ENCODE data around the gene ZFR2.

ZFR2 gene

DNA sequence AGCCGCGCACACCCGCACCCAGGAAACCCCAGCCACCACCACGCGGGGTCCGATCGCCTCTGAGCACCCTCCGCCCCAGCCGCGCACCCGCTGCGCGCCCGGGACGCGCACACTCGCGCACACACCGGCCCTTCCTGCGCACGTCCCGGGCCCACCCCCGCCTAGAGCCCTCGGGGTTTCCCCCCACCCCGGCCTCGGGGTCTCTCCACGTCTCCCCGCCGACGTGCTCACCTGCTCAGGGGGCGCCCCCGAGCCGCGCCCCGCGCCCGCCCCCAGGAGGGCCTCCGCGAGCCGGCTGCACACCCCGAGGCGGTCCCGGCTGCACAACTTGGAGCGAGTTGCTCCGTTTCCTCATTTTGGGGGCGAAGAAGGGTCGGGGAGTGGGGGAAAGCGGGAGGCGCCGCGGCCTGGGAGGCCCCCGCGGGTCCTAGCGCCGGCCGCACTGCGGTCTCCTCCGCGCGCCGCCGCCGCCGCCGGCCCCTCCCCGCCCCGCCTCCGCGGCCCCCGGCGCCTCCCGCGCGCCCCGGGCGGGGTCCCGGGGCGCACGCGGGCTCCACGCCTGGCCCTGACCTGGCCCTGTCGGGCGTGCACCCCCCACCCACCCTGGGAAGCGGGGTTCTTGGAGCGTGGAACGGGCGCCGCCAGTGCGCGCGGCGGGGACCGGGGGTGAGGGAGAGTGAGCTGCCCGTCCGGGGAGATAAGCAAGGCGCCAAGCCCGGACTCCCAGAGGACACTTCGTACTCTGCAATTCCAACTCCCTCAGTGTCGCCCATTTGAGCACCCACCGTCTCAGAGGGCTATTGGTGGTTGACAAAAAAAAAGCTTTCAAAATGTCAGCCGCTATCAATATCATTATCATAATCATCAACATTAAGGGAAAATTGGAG is 82.7 kb downstream of the ZFR2 start, which contains the start of gene MATK:
TSS of gene MATK (minus strand) at position 444 of the 887 bp plus-strand sequence. CDS start 1,246 bp downstream, outside the sequence.
- Histone ChIP-seq H3K9me2 (replicated peaks; ENCODE audit: control insufficient read depth, low read length) (no peaks in the 10 kb centered on the region), H3K27ac (ENCODE audit: low read depth, low read length) (no peak within 1 kb of the TSS), H3K4me3 (ENCODE audit: low read length) (no peak within 1 kb of the TSS)

GRCh38 chr19:3785451-3785937 is 83.3 kb downstream of the ZFR2 start:
- no peaks in the 10 kb centered on the region for H3F3A ChIP-seq (ENCODE audit: control insufficient read depth, insufficient read depth)

More for the DNA sequence above, 82.7 kb downstream of the ZFR2 start, which contains the start of gene MATK:
- Histone ChIP-seq H3K36me3 (ENCODE audit: control insufficient read depth, low read length) (no peaks in the 10 kb centered on the region), H4K20me1 (ENCODE audit: control insufficient read depth, insufficient read depth, low read depth, low read length) (no peaks in the 10 kb centered on the region), H3K79me2 (ENCODE audit: control insufficient read depth, low read length) (no peaks in the 10 kb centered on the region), H3K27me3 (ENCODE audit: control insufficient read depth, low read length) (peaks cover 10% of the 10 kb centered on the region; the same call in 1 of the 2 replicates), H3K4me1 (ENCODE audit: control insufficient read depth, low read length) (no peaks in the 10 kb centered on the region), H3F3A (ENCODE audit: control insufficient read depth, insufficient read depth) (no peaks in the 10 kb centered on the region), H3K9me3 (ENCODE audit: control insufficient read depth, insufficient read depth, low read length) (peaks cover 15% of the 10 kb centered on the region; the same call in 1 of the 2 replicates), H3K4me2 (ENCODE audit: low read length) (no peak within 1 kb of the TSS)
- TF ChIP-seq EZH2phosphoT487 (IDR thresholded peaks at IDR 0.05; ENCODE audit: borderline replicate concordance, low read length) (no peak), CTCF (IDR thresholded peaks at IDR 0.05; ENCODE audit: low read depth, low read length, poor library complexity, severe bottlenecking) (no peak)

GRCh38 chr19:3784607-3785450 is 84.0 kb downstream of the ZFR2 start:
- Histone ChIP-seq H3K27me3 (ENCODE audit: control insufficient read depth, low read length) (peaks cover 10% of the 10 kb centered on the region; the same call in 1 of the 2 replicates), H3K9me2 (replicated peaks; ENCODE audit: control insufficient read depth, low read length) (no peaks in the 10 kb centered on the region), H3K79me2 (ENCODE audit: control insufficient read depth, low read length) (no peaks in the 10 kb centered on the region), H3F3A (ENCODE audit: control insufficient read depth, insufficient read depth) (no peaks in the 10 kb centered on the region), H4K20me1 (ENCODE audit: control insufficient read depth, insufficient read depth, low read depth, low read length) (no peaks in the 10 kb centered on the region), H3K27ac (ENCODE audit: low read depth, low read length) (no peak overlapping the region), H3K4me1 (ENCODE audit: control insufficient read depth, low read length) (no peaks in the 10 kb centered on the region), H3K4me2 (ENCODE audit: low read length) (no peak overlapping the region), H3K4me3 (ENCODE audit: low read length) (no peak overlapping the region), H3K36me3 (ENCODE audit: control insufficient read depth, low read length) (no peaks in the 10 kb centered on the region), H3K9me3 (ENCODE audit: control insufficient read depth, insufficient read depth, low read length) (peaks cover 18% of the 10 kb centered on the region; the same call in 1 of the 2 replicates)
- TF ChIP-seq CTCF (IDR thresholded peaks at IDR 0.05; ENCODE audit: low read depth, low read length, poor library complexity, severe bottlenecking), result no peak
- TF ChIP-seq EZH2phosphoT487 (IDR thresholded peaks at IDR 0.05; ENCODE audit: borderline replicate concordance, low read length), result no peak

More at GRCh38 chr19:3785451-3785937, 83.3 kb downstream of the ZFR2 start:
- Histone ChIP-seq H3K9me2 (replicated peaks; ENCODE audit: control insufficient read depth, low read length) (no peaks in the 10 kb centered on the region), H3K4me2 (ENCODE audit: low read length) (no peak overlapping the region), H3K27ac (ENCODE audit: low read depth, low read length) (no peak overlapping the region), H3K9me3 (ENCODE audit: control insufficient read depth, insufficient read depth, low read length) (peaks cover 18% of the 10 kb centered on the region; the same call in 1 of the 2 replicates), H3K27me3 (ENCODE audit: control insufficient read depth, low read length) (peaks cover 10% of the 10 kb centered on the region; the same call in 1 of the 2 replicates), H4K20me1 (ENCODE audit: control insufficient read depth, insufficient read depth, low read depth, low read length) (no peaks in the 10 kb centered on the region), H3K79me2 (ENCODE audit: control insufficient read depth, low read length) (no peaks in the 10 kb centered on the region), H3K4me3 (ENCODE audit: low read length) (no peak overlapping the region), H3K4me1 (ENCODE audit: control insufficient read depth, low read length) (no peaks in the 10 kb centered on the region), H3K36me3 (ENCODE audit: control insufficient read depth, low read length) (no peaks in the 10 kb centered on the region)
- TF ChIP-seq CTCF (IDR thresholded peaks at IDR 0.05; ENCODE audit: low read depth, low read length, poor library complexity, severe bottlenecking), result no peak
- no peak for TF ChIP-seq EZH2phosphoT487 (IDR thresholded peaks at IDR 0.05; ENCODE audit: borderline replicate concordance, low read length)
